Prostate gland (tissue), 2 donors: ENCODE data around the gene EID2B. TPM values are rescaled to one million over a fixed set of nuclear protein-coding genes. Genes with fewer than 3 reads are reported as not detected.

Experiments
- DNase-seq: peaks from one replicate; pipeline ENCODE4 v3.0.0-alpha.2; 2019; ENCODE audit warnings: low spot score
- H3K27ac ChIP-seq, 2 donors: fragments of 200-600 bp; sonication (generic); 2 replicates each; pipeline ENCODE4 v1.5.1; 2017 to 2019
- H3K27me3 ChIP-seq: fragments of 200-600 bp; sonication (generic); replicated peaks from 2 replicates; pipeline ENCODE4 v1.5.1; 2019; ENCODE audit not compliant: insufficient read depth
- H3K36me3 ChIP-seq, 2 donors: fragments of 200-600 bp; sonication (generic); 1 replicate in 1 of 2; 2 replicates in 1 of 2; pipeline versions ENCODE4 v1.5.1 to v1.8.1; 2017 to 2019
- H3K4me1 ChIP-seq: fragments of 200-600 bp; sonication (generic); replicated peaks from 2 replicates; pipeline ENCODE4 v1.5.1; 2019
- H3K4me3 ChIP-seq, 2 donors: fragments of 200-600 bp; sonication (generic); 2 replicates each; pipeline ENCODE4 v1.5.1; 2017 to 2019
- H3K9me3 ChIP-seq: fragments of 200-600 bp; sonication (generic); 2 replicates; pipeline ENCODE4 v1.5.1; 2017
- CTCF ChIP-seq, 4 experiments: fragments of 200-600 bp in 2 of 4; fragments of 450-650 bp in 2 of 4; sonication (generic) in 2 of 4; IDR thresholded peaks; 1 replicate in 3 of 4; 2 replicates in 1 of 4; pipeline ENCODE4 v1.5.1; 2016 to 2019; ENCODE audit warnings: antibody characterized with exemption in 4 of 4, mild to moderate bottlenecking in 2 of 4, moderate library complexity in 2 of 4
- POLR2A ChIP-seq: fragments of 450-650 bp; IDR thresholded peaks from one replicate; pipeline ENCODE4 v1.6.1; 2016; ENCODE audit warnings: antibody characterized with exemption, mild to moderate bottlenecking
- POLR2AphosphoS5 ChIP-seq: sonication (generic); formaldehyde crosslinking; IDR thresholded peaks from one replicate; pipeline ENCODE4 v1.6.1; 2017; ENCODE audit warnings: antibody characterized with exemption
- WGBS: methylation state at CpG from one replicate; pipeline ENCODE4 v1.1.5; 2018; 5-methylcytosine and 5-hydroxymethylcytosine counted together
- intact Hi-C: fragments of 100-400 bp; cut with DNase I; formaldehyde crosslinking; loops from one replicate; pipeline ENCODE4 v1.14.2; 2022
- total RNA-seq, 2 donors: library from RNA; depleted of rRNA; stranded (reverse); fragments of >200 nt; gene quantifications; one replicate each; pipeline ENCODE4 v1.1.0, GENCODE V29; 2016

EID2B gene
- total RNA-seq, 2 donors from 2014 or later: 2.6 to 4.5 TPM

- TF ChIP-seq POLR2A (no peak), CTCF (IDR thresholded peaks at IDR 0.05) (no peak), POLR2AphosphoS5 (no peak)
- intact Hi-C loops: no loop called here
- H3K27ac ChIP-seq: no peak within 1 kb of the TSS
- H3K9me3 ChIP-seq: no peaks in the 10 kb centered on the region
- no peaks in the 10 kb centered on the region for H3K36me3 ChIP-seq
- H3K4me1 ChIP-seq: no peaks in the 10 kb centered on the region
- H3K27me3 ChIP-seq: peaks cover 6% of the 10 kb centered on the region
- 1% methylated on average over 52 of the region's 60 CpGs for WGBS
- H3K4me3 ChIP-seq: no peak within 1 kb of the TSS
- no peak for DNase-seq
Observed at GRCh38 chr19:39498798-39499642, 33.6 kb downstream of the EID2B start, which contains the start of gene DLL3. Gene DLL3, plus strand, starts transcription at chr19:39498947. Its CDS starts 28 bp downstream, at chr19:39498975.

- no peak overlapping the region for H3K27ac ChIP-seq
- H3K36me3 ChIP-seq: no peaks in the 10 kb centered on the region
- peaks cover 6% of the 10 kb centered on the region for H3K27me3 ChIP-seq
- 2% methylated on average over 40 of the region's 40 CpGs for WGBS
- no peak for DNase-seq
- no peak for TF ChIP-seq POLR2A
- no peak for TF ChIP-seq POLR2AphosphoS5
- peak in 1 of 4 experiments; percentile 28 for TF ChIP-seq CTCF (IDR thresholded peaks at IDR 0.05)
- no peaks in the 10 kb centered on the region for H3K9me3 ChIP-seq
- H3K4me3 ChIP-seq: no peak overlapping the region
- intact Hi-C loops: no loop called here
- no peaks in the 10 kb centered on the region for H3K4me1 ChIP-seq
Observed at GRCh38 chr19:39497996-39498797, 34.5 kb downstream of the EID2B start.

GRCh38 chr19:39497701-39497995 is 35.0 kb downstream of the EID2B start:
- intact Hi-C loops: no loop called here
- no peak for TF ChIP-seq POLR2A
- no peak for TF ChIP-seq POLR2AphosphoS5
- TF ChIP-seq CTCF (IDR thresholded peaks at IDR 0.05): no peak
- H3K9me3 ChIP-seq: no peaks in the 10 kb centered on the region
- WGBS: 2% methylated on average over 7 of the region's 7 CpGs
- no peak overlapping the region for H3K27ac ChIP-seq
- no peaks in the 10 kb centered on the region for H3K4me1 ChIP-seq
- no peak for DNase-seq
- H3K27me3 ChIP-seq: peaks cover 6% of the 10 kb centered on the region
- H3K36me3 ChIP-seq: no peaks in the 10 kb centered on the region
- H3K4me3 ChIP-seq: no peak overlapping the region

DNA sequence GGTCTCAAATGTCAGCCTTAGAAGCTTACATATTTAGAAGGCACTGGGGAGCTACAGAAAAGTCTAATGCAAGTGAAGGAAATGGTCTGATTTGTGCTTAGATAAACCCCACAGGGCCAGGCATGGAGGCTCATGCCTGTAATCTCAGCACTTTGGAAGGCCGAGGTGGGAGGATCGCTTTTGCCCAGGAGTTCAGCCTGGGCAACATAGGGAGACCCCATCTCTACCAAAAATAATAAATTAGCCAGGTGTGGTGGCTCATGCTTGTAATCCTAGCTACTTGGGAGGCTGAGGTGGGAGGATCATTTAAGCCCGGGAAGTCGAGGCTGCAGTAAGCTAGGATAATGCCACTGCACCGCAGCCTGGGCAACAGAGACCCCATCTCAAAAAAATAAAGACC is 36.6 kb downstream of the EID2B start:
- Histone ChIP-seq H3K4me1 (no peaks in the 10 kb centered on the region), H3K27ac (no peak overlapping the region), H3K4me3 (no peak overlapping the region), H3K9me3 (no peaks in the 10 kb centered on the region), H3K36me3 (no peaks in the 10 kb centered on the region), H3K27me3 (peaks cover 6% of the 10 kb centered on the region)
- DNase-seq: no peak
- WGBS: 79% methylated on average over 5 of the region's 5 CpGs
- TF ChIP-seq POLR2AphosphoS5: no peak
- TF ChIP-seq CTCF (IDR thresholded peaks at IDR 0.05): no peak
- TF ChIP-seq POLR2A: no peak
- intact Hi-C loops: no loop called here
